HG02798 (cell line): Measurements from ENCODE around the gene OXCT1.
"Not testable (repeated sequence)": the region's sequence is repeated elsewhere in the genome, so short reads cannot be mapped to it uniquely, and the experiment has no call there.

Source experiments
- ATAC-seq: cut with Tn5 transposase; IDR thresholded peaks from one replicate; pipeline ENCODE4 v1.9.1; 2021; ENCODE audit warnings: mild to moderate bottlenecking; ENCODE audit not compliant: unreplicated experiment, poor library complexity

Gene OXCT1

GRCh38 chr5:41738710-41739354, 131.4 kb downstream of the OXCT1 start:
- no peak for ATAC-seq

- no peak for ATAC-seq
Measured at GRCh38 chr5:41736641-41737040, 133.6 kb downstream of the OXCT1 start.

GRCh38 chr5:41735213-41735612, 135.0 kb downstream of the OXCT1 start:
- ATAC-seq: peak; percentile 81

GRCh38 chr5:41729381-41729780, 140.8 kb downstream of the OXCT1 start:
- not testable (repeated sequence) for ATAC-seq

- ATAC-seq: no peak
Measured at GRCh38 chr5:41728281-41728680, 141.9 kb downstream of the OXCT1 start.

- ATAC-seq: peak; percentile 35
Measured at GRCh38 chr5:41722359-41722950, 147.8 kb downstream of the OXCT1 start.

- no peak for ATAC-seq
Measured at GRCh38 chr5:41721516-41721915, 148.7 kb downstream of the OXCT1 start.

GRCh38 chr5:41716382-41716781, 153.8 kb downstream of the OXCT1 start:
- ATAC-seq: no peak

GRCh38 chr5:41714446-41714845, 155.8 kb downstream of the OXCT1 start:
- ATAC-seq: not testable (repeated sequence)

- ATAC-seq: peak; percentile 34
Measured at GRCh38 chr5:41708604-41708940, 161.7 kb downstream of the OXCT1 start.

- peak; percentile 89 for ATAC-seq
Measured at GRCh38 chr5:41707853-41708603, 162.2 kb downstream of the OXCT1 start.

- no peak for ATAC-seq
Measured at GRCh38 chr5:41695920-41696582, 174.2 kb downstream of the OXCT1 start.

- ATAC-seq: no peak
Measured at GRCh38 chr5:41686767-41687166, 183.5 kb downstream of the OXCT1 start.

GRCh38 chr5:41686191-41686590, 184.0 kb downstream of the OXCT1 start:
- ATAC-seq: no peak

- peak; percentile 73 for ATAC-seq
Measured at GRCh38 chr5:41683181-41683580, 187.0 kb downstream of the OXCT1 start.

GRCh38 chr5:41682641-41683040, 187.6 kb downstream of the OXCT1 start:
- no peak for ATAC-seq

- no peak for ATAC-seq
Measured at GRCh38 chr5:41681840-41682239, 188.4 kb downstream of the OXCT1 start.
